Measurements from ENCODE around the gene MRTFA. TPM values are rescaled to one million over a fixed set of nuclear protein-coding genes. Genes with fewer than 3 reads are reported as not detected.
"Not testable (repeated sequence)": the region's sequence is repeated elsewhere in the genome, so short reads cannot be mapped to it uniquely, and the experiment has no call there.

MRTFA gene
- total RNA-seq, 1 donor from 2014 or later = 68.4 TPM

- DNase-seq (ENCODE audit: low spot score) = no peak
- no peaks in the 10 kb centered on the region for H3K9me3 Mint-ChIP-seq (ENCODE audit: unreplicated experiment)
- H3K4me1 Mint-ChIP-seq (ENCODE audit: unreplicated experiment) = peaks cover 24% of the 10 kb centered on the region
- no peaks in the 10 kb centered on the region for H3K27me3 Mint-ChIP-seq (ENCODE audit: unreplicated experiment)
- H3K36me3 Mint-ChIP-seq (ENCODE audit: low read depth, unreplicated experiment) = no peaks in the 10 kb centered on the region
- TF ChIP-seq CTCF (IDR thresholded peaks at IDR 0.05; ENCODE audit: unreplicated experiment) = no peak
- H3K27ac Mint-ChIP-seq (ENCODE audit: unreplicated experiment) = no peak overlapping the region
- H3K4me3 Mint-ChIP-seq (ENCODE audit: unreplicated experiment) = no peak overlapping the region
Observed at GRCh38 chr22:40511604-40512003, 124.9 kb downstream of the MRTFA start.

DNA sequence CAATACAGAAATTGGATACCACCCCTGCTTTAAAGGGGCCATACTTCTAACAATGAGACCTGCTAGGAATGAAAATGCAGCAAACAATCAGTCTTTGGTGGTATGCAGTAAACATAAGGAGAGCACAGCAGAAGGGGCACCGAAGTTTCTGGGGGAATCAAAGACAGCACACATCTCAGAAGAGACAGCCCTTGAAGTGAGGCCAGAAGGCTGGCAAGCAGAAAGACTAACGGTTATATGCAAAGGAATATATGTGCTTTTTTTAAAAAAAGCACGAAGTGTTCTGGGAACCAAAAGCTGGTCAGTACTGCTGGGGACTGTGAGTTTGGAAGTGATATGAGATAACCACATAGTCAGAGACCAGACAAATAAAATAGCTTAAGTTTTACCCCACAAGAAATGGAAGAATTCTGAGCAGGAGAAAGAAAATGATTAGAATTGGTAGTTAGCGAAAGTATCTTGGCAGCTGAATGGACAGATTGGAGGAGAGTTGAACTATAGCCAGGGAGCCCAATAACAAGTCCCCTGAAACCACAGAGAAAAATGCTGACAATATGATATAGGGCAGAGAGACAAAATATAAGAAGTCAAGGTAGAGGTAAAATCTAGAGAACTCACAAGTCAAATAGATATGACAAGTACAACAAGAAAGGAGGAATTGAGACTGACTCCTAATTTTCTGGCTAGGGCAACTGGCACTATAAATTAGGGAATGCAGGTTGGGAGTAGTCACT lies 125.7 kb downstream of the MRTFA start:
- TF ChIP-seq CTCF (IDR thresholded peaks at IDR 0.05; ENCODE audit: unreplicated experiment) = no peak
- Mint-ChIP-seq H3K4me3 (ENCODE audit: unreplicated experiment) (no peak overlapping the region), H3K27ac (ENCODE audit: unreplicated experiment) (no peak overlapping the region), H3K4me1 (ENCODE audit: unreplicated experiment) (peaks cover 24% of the 10 kb centered on the region), H3K9me3 (ENCODE audit: unreplicated experiment) (no peaks in the 10 kb centered on the region), H3K27me3 (ENCODE audit: unreplicated experiment) (no peaks in the 10 kb centered on the region), H3K36me3 (ENCODE audit: low read depth, unreplicated experiment) (no peaks in the 10 kb centered on the region)
- no peak for DNase-seq (ENCODE audit: low spot score)

DNA sequence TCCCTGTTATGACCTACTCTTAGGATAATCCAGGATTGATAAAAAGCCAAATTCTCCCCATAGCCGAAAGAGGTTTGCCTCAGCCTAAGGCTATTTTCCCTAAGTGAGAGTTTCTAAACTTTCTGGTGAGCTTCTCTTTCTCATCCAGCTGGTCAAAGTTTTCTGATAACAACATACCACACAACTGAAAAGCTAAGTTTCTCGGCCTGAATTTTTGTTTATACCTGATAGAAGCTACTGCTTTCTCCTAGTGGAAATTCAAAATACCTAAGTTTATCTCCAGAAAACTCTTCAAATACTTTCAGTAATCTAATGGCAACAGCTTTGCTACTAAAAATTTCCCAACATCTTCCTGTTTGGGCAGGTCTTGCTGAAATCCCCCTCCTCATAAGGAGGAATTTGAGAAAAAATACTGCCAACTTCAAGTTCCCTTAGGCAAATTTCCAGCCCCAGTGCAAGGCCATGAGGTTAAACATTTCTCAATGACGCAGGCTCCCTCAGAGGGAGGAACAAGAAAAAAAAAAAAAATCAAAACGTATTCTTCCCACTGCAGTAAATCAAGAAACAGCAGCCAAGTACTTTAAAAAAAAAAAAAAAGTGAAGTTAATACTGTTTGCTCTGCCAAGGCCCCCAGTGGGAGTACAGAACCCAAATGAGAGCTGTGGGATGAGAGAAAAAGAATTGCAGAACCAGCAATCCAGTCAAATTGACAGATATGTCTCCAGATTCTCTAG lies 127.0 kb downstream of the MRTFA start:
- Mint-ChIP-seq H3K27me3 (ENCODE audit: unreplicated experiment) (no peaks in the 10 kb centered on the region), H3K27ac (ENCODE audit: unreplicated experiment) (peak overlapping the region; percentile 42), H3K36me3 (ENCODE audit: low read depth, unreplicated experiment) (no peaks in the 10 kb centered on the region), H3K4me1 (ENCODE audit: unreplicated experiment) (peaks cover 24% of the 10 kb centered on the region), H3K9me3 (ENCODE audit: unreplicated experiment) (no peaks in the 10 kb centered on the region), H3K4me3 (ENCODE audit: unreplicated experiment) (no peak overlapping the region)
- no peak for TF ChIP-seq CTCF (IDR thresholded peaks at IDR 0.05; ENCODE audit: unreplicated experiment)
- no peak for DNase-seq (ENCODE audit: low spot score)

DNA sequence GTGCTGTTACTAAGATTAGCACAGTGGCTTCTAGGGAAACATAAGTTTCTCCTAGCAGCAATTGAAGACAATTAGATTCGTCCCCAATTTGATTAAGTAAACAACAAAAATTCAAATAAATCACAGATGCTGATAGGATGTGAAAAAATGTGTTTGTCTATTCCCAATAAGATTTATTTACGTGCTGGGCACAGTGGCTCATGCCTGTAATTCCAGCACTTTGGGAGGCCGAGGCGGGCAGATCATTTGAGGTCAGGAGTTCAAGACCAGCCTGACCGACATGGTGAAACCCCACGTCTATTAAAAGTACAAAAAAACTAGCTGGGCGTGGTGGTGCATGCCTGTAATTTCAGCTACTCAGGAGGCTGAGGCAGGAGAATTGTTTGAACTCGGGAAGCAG lies 128.5 kb downstream of the MRTFA start:
- H3K4me3 Mint-ChIP-seq (ENCODE audit: unreplicated experiment); H3K9me3 Mint-ChIP-seq (ENCODE audit: unreplicated experiment); H3K27ac Mint-ChIP-seq (ENCODE audit: unreplicated experiment); H3K36me3 Mint-ChIP-seq (ENCODE audit: low read depth, unreplicated experiment); H3K27me3 Mint-ChIP-seq (ENCODE audit: unreplicated experiment); DNase-seq (ENCODE audit: low spot score): not testable (repeated sequence)
- H3K4me1 Mint-ChIP-seq (ENCODE audit: unreplicated experiment) = peaks cover 25% of the 10 kb centered on the region

DNA sequence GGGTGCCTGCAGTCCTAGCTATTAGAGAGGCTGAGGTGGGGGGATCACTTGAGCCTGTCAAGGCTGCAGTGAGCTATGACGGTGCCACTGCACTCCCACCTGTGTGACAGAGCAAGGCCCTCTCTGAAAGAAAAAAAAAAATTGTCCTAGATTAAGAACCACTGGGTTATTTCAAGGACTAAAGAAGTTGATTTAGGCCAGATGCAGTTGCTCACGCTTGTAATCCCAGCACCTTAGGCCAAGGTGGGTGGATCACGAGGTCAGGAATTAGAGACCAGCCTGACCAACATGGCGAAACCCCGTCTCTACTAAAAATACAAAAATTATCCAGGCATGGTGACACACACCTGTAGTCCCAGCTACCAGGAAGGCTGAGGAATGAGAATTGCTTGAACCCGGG lies 129.0 kb downstream of the MRTFA start:
- DNase-seq (ENCODE audit: low spot score) = no peak
- TF ChIP-seq CTCF (IDR thresholded peaks at IDR 0.05; ENCODE audit: unreplicated experiment) = no peak
- H3K27ac Mint-ChIP-seq (ENCODE audit: unreplicated experiment) = no peak overlapping the region
- H3K9me3 Mint-ChIP-seq (ENCODE audit: unreplicated experiment) = no peaks in the 10 kb centered on the region
- peaks cover 28% of the 10 kb centered on the region for H3K4me1 Mint-ChIP-seq (ENCODE audit: unreplicated experiment)
- H3K27me3 Mint-ChIP-seq (ENCODE audit: unreplicated experiment) = peaks cover 2% of the 10 kb centered on the region
- peaks cover 9% of the 10 kb centered on the region for H3K36me3 Mint-ChIP-seq (ENCODE audit: low read depth, unreplicated experiment)
- no peak overlapping the region for H3K4me3 Mint-ChIP-seq (ENCODE audit: unreplicated experiment)
